Measurements from ENCODE around the gene CXCR3. TPM values are rescaled to one million over a fixed set of nuclear protein-coding genes. Genes with fewer than 3 reads are reported as not detected.
A peak's percentile ranks its signal among the peaks of the same experiment; 100 is the strongest.

The CXCR3 gene
- total RNA-seq, 4 donors from 2014 or later = not detected

DNA sequence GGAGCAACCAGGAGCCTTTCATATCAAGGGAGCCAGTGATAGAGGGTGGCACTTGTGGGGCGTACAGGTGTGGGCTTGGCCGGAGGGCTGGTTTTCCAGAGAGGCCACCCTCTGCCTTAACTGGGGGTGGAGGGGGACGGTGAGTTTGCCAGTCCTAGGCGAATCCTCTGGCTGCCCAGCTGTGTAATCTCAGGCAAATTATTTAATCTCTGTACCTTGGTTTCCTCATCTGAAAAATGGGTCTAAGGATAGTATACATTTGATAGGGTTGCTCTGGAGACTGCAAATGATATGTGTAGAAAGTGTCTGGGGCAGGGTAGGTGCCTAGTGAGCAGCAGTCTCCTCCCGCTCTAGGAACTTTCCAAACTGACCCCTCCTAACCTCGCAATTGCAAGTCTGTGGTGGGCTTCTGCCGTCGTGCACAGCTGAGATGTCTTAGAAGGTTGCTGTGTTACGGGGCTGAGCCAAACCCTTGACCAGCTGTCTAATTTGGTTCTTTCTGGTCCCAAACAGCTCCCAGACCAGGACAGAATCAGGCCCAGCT lies 3.8 kb upstream of the CXCR3 start:
- Histone ChIP-seq H3K4me1 (peaks cover 0 to 21% (median 10%) of the 10 kb centered on the region in 4 donors), H3K9me3 (no peaks in the 10 kb centered on the region), H3K36me3 (no peaks in the 10 kb centered on the region), H3K27me3 (peaks cover 0 to 8% of the 10 kb centered on the region in 2 donors), H3K27ac (peak overlapping the region in 3 of 4 donors; percentile 71 to 85 (median 74)), H3K4me3 (no peak overlapping the region)
- no peak for DNase-seq (ENCODE audit: low spot score in 2 of 2)
- 74 to 96% methylated on average over 4 to 9 of the region's 9 CpGs for WGBS, 2 donors
- TF ChIP-seq EP300 (IDR thresholded peaks at IDR 0.05) = no peak
- TF ChIP-seq, protein P1, sequence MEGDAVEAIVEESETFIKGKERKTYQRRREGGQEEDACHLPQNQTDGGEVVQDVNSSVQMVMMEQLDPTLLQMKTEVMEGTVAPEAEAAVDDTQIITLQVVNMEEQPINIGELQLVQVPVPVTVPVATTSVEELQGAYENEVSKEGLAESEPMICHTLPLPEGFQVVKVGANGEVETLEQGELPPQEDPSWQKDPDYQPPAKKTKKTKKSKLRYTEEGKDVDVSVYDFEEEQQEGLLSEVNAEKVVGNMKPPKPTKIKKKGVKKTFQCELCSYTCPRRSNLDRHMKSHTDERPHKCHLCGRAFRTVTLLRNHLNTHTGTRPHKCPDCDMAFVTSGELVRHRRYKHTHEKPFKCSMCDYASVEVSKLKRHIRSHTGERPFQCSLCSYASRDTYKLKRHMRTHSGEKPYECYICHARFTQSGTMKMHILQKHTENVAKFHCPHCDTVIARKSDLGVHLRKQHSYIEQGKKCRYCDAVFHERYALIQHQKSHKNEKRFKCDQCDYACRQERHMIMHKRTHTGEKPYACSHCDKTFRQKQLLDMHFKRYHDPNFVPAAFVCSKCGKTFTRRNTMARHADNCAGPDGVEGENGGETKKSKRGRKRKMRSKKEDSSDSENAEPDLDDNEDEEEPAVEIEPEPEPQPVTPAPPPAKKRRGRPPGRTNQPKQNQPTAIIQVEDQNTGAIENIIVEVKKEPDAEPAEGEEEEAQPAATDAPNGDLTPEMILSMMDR (IDR thresholded peaks at IDR 0.05) = no peak
- no peak for TF ChIP-seq POLR2A (IDR thresholded peaks at IDR 0.05)

DNA sequence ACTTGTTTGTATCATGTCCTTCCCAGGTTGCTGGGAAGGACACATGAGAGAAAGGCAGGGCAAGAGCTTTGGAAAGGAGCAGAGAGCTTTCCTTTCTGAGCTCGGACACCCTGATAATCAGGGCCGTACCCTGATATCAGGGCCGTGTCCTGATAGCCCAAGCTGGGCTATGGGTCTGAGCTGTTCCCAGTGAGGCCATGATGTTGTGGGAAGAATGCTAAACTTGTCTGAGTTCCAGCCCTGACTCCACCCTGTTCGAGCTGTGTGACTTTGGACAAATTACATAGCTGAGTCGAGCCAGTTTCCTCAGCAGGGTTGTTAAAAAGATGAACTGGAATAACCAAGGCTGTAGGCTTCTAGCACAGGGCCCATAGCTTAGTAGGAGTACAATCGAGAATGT lies 3.3 kb upstream of the CXCR3 start:
- Histone ChIP-seq H3K4me3 (no peak overlapping the region), H3K9me3 (no peaks in the 10 kb centered on the region), H3K4me1 (peaks cover 0 to 21% (median 10%) of the 10 kb centered on the region in 4 donors), H3K27ac (peak overlapping the region in 1 of 4 donors; percentile 85), H3K27me3 (peaks cover 0 to 8% of the 10 kb centered on the region in 2 donors), H3K36me3 (no peaks in the 10 kb centered on the region)
- TF ChIP-seq POLR2A (IDR thresholded peaks at IDR 0.05) (no peak), EP300 (IDR thresholded peaks at IDR 0.05) (no peak)
- TF ChIP-seq, protein P1 (IDR thresholded peaks at IDR 0.05) = no peak
- DNase-seq (ENCODE audit: low spot score in 2 of 2) = no peak
- WGBS, 2 donors = 42 to 48% methylated on average over 5 to 6 of the region's 6 CpGs

DNA sequence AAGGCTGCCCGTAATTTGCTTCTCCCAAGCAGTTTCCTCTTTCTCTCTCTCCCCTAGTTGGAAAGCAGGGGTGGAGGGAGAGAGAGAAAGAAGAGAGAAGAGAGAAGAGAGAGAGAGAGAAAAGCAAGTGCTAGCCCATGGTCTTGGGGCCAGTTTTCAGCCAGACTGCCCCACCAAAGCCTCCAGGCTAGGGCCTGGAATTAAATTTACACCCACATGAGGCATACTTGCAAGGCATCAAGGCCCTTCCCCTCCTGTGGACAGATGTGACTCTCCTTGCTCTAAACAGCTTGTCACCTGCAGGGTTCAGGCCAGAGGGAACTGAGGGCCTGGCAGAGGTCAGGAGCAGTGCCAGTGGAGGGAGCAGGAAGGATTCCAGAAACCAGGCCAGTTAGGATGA lies 1.7 kb upstream of the CXCR3 start:
- H3K36me3 ChIP-seq = peaks cover 0 to 3% (median 0%) of the 10 kb centered on the region in 3 donors
- TF ChIP-seq, protein P1 (IDR thresholded peaks at IDR 0.05) = no peak
- TF ChIP-seq EP300 (IDR thresholded peaks at IDR 0.05) (no peak), POLR2A (IDR thresholded peaks at IDR 0.05) (no peak)
- H3K4me3 ChIP-seq = no peak overlapping the region
- no peaks in the 10 kb centered on the region for H3K9me3 ChIP-seq
- no peaks in the 10 kb centered on the region for H3K27me3 ChIP-seq
- no peak for DNase-seq (ENCODE audit: low spot score in 2 of 2)
- peaks cover 0 to 21% (median 10%) of the 10 kb centered on the region in 4 donors for H3K4me1 ChIP-seq
- WGBS, 2 donors = 67 to 100% methylated on average over 1 of the region's 1 CpG
- no peak overlapping the region for H3K27ac ChIP-seq

DNA sequence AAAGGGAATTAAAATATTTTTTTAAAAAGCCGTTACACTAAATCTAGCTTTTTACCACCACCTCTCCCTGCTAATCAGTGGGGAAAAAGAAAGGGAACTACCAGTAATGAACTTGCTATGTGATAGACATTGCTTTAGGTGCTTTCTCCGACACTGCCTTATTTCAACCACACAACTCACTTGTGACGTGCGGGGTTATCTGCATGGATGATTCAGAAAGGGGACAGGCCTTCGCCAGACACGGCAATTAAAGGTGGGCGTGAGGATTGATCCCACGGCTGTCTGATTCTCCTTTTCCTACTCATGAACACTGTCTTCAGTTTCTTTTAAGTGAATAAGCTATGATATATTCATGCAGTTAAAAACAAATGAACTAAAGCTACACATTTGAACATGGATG lies 882 bp upstream of the CXCR3 start:
- no peak for DNase-seq (ENCODE audit: low spot score in 2 of 2)
- no peak overlapping the region for H3K4me3 ChIP-seq
- peaks cover 0 to 11% (median 0%) of the 10 kb centered on the region in 3 donors for H3K36me3 ChIP-seq
- no peaks in the 10 kb centered on the region for H3K9me3 ChIP-seq
- no peak overlapping the region for H3K27ac ChIP-seq
- 87 to 89% methylated on average over 8 of the region's 8 CpGs for WGBS, 2 donors
- TF ChIP-seq, protein P1 (IDR thresholded peaks at IDR 0.05) = no peak
- TF ChIP-seq EP300 (IDR thresholded peaks at IDR 0.05) (no peak), POLR2A (IDR thresholded peaks at IDR 0.05) (no peak)
- H3K4me1 ChIP-seq = peaks cover 0 to 21% (median 10%) of the 10 kb centered on the region in 4 donors
- no peaks in the 10 kb centered on the region for H3K27me3 ChIP-seq

DNA sequence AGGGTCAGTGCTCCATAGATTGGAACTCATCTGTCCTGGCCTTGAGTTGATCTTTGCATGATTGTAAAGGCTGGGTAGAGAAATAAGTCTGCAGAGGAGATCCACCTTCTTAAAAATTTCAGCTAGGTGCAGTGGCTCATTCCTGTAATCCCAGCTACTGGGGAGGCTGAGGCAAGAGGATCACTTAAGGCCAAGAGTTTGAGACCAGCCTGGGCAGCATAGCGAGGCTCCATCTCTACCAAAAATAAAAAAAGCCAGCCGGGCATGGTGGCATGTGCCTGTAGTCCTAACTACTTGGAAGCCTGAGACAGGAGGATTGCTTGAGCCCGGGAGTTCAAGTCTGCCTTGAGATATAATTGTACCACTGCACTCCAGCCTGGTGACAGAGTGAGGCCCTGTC lies 476 bp upstream of the CXCR3 start:
- Histone ChIP-seq H3K27me3 (no peaks in the 10 kb centered on the region), H3K4me1 (peaks cover 0 to 21% (median 10%) of the 10 kb centered on the region in 4 donors), H3K4me3 (no peak overlapping the region), H3K36me3 (peaks cover 0 to 15% (median 0%) of the 10 kb centered on the region in 3 donors), H3K9me3 (no peaks in the 10 kb centered on the region), H3K27ac (no peak overlapping the region)
- 92 to 100% methylated on average over 1 to 3 of the region's 3 CpGs for WGBS, 2 donors
- DNase-seq (ENCODE audit: low spot score in 2 of 2) = no peak
- TF ChIP-seq EP300 (IDR thresholded peaks at IDR 0.05) (no peak), POLR2A (IDR thresholded peaks at IDR 0.05) (no peak)
- TF ChIP-seq, protein P1 (IDR thresholded peaks at IDR 0.05) = no peak
